ENCODE measurements around the gene OR5AU1.

OR5AU1 gene

DNA sequence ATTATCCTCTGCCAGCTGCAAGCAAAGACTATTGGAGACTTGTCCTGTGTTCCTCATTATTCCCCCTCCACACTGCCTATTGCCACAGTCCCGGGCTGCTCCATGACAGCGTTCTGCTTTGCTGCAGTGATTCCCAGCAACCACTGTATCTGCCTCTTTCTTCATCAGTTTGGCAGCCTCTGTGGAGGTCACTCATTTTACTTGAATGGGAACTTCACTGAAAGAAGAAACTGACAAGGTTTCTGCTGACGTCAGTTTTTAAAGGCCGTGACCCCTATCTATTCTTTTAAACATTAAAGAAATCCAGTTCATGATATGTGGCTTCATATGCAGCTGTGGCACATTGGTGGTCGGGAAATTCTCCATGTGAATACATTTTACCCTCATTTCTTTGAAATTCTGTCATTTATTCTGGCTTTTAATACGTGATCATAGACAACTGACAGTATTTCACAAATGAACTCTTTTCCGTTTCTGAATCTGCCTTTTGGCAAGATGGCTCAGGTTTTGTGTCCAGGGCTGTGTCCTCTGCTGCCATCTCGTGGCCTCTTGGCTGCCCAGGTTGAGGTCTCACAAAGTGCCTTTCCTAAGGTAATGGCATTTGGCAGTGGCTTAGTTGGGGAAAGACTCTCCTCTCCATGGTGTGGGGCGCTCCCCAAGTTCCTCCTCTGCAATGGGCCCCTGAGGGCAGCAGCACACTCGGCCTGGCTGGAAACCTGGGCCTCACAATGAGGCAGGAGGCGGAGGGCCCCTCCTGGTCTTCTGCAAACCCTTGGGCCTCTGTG is 49.2 kb downstream of the OR5AU1 start:
- DNase-seq: peak; percentile 67

DNA sequence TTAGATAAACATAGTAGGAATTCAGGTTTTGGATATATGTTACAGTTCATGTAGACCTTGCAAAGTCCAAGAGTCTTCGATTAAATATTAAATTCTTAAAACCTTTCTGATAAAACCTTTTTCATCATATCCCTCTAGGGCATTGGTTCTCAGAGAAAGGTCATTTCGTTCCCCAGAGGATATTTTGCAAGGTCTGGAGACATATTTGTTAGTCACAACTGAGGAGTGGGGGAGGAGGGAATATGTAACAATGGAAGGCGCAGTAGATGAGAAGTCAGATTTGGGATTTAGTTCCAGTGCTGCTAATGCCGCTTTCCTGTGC is 49.7 kb downstream of the OR5AU1 start:
- DNase-seq: no peak

DNA sequence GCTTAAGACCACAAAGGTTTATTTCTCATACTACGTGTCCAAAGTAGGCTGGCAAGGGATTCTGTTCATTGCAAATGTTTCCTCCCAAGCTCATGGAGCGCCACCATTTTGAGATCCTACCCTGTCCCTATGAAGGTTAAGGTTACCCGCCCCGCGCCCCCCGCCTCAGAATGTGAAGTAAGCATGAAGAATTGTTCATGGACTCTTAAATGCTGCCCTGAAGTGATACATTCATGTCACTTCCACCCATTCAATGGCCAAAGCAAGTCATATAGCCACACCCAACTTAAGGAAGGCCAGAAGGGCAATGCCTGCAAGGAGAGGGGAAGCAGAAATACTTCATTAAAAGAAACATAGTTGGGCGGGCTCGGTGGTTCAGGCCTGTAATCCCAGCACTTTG is 50.8 kb downstream of the OR5AU1 start:
- DNase-seq: no peak
